ENCODE results near the gene IER5.

IER5 gene

DNA sequence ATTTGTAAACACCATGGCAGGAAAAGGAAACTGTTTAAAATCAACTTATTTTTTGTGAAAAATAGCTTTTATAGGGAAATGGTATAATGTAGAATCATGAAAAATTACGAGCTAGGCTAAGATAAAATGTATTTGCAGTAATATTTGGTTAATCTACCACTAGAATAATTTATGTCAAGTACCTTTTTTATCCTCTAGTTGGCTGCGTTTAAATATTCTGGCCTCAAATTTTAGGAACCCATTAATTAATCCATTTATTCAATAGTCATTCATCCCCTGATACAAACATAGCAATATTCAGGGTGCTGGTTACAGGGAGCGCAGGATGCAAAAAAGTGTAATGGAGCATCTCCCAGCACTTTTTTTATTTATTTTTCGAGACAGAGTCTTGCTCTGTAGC is 8.6 kb upstream of the IER5 start:
- no peaks in the 10 kb centered on the region for H3K36me3 ChIP-seq (ENCODE audit: control insufficient read depth, low read depth, low read length)
- peaks cover 8% of the 10 kb centered on the region for H3K4me1 ChIP-seq (ENCODE audit: control insufficient read depth, low read depth, low read length)
- H3K4me3 ChIP-seq (ENCODE audit: low read length) = no peak overlapping the region
- H3K27me3 ChIP-seq (ENCODE audit: control insufficient read depth, insufficient read depth, low read length) = no peaks in the 10 kb centered on the region
- H3K27ac ChIP-seq (ENCODE audit: low read length) = no peak overlapping the region
- no peaks in the 10 kb centered on the region for H3K9me3 ChIP-seq (ENCODE audit: control insufficient read depth, low read depth, low read length)
- H3K9ac ChIP-seq (ENCODE audit: low read length) = no peak overlapping the region

GRCh38 chr1:181080556-181080955 is 7.9 kb upstream of the IER5 start:
- Histone ChIP-seq H3K36me3 (ENCODE audit: control insufficient read depth, low read depth, low read length) (no peaks in the 10 kb centered on the region), H3K9me3 (ENCODE audit: control insufficient read depth, low read depth, low read length) (no peaks in the 10 kb centered on the region), H3K4me1 (ENCODE audit: control insufficient read depth, low read depth, low read length) (peaks cover 7% of the 10 kb centered on the region), H3K27me3 (ENCODE audit: control insufficient read depth, insufficient read depth, low read length) (no peaks in the 10 kb centered on the region), H3K27ac (ENCODE audit: low read length) (no peak overlapping the region), H3K9ac (ENCODE audit: low read length) (no peak overlapping the region), H3K4me3 (ENCODE audit: low read length) (no peak overlapping the region)

DNA sequence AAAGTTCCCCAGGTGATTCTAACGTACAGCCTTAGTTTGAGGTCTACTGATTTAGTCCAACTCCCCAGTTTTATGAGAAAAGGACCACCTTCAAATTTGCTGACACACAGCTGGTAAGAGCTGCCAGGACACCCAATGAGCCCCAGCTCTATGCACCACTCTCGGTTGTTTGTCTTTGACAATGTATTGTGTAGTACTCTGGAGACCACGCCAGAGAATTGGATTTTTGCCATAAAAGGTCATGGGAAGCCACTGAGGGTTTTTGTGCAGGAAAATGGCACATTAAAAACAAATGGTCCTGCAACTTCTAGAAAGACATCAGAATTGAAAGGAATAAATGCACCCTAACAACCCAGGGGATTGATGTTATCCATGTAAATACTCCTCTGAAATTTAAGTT is 7.1 kb upstream of the IER5 start:
- Histone ChIP-seq H3K9ac (ENCODE audit: low read length) (no peak overlapping the region), H3K27me3 (ENCODE audit: control insufficient read depth, insufficient read depth, low read length) (no peaks in the 10 kb centered on the region), H3K9me3 (ENCODE audit: control insufficient read depth, low read depth, low read length) (no peaks in the 10 kb centered on the region), H3K36me3 (ENCODE audit: control insufficient read depth, low read depth, low read length) (no peaks in the 10 kb centered on the region), H3K27ac (ENCODE audit: low read length) (no peak overlapping the region), H3K4me3 (ENCODE audit: low read length) (no peak overlapping the region), H3K4me1 (ENCODE audit: control insufficient read depth, low read depth, low read length) (peaks cover 5% of the 10 kb centered on the region)

- Histone ChIP-seq H3K4me1 (ENCODE audit: control insufficient read depth, low read depth, low read length) (peaks cover 4% of the 10 kb centered on the region), H3K9ac (ENCODE audit: low read length) (no peak overlapping the region), H3K27ac (ENCODE audit: low read length) (no peak overlapping the region), H3K9me3 (ENCODE audit: control insufficient read depth, low read depth, low read length) (no peaks in the 10 kb centered on the region), H3K4me3 (ENCODE audit: low read length) (no peak overlapping the region), H3K27me3 (ENCODE audit: control insufficient read depth, insufficient read depth, low read length) (peaks cover 15% of the 10 kb centered on the region), H3K36me3 (ENCODE audit: control insufficient read depth, low read depth, low read length) (no peaks in the 10 kb centered on the region)
Observed at GRCh38 chr1:181083842-181084605, 4.5 kb upstream of the IER5 start.

- Histone ChIP-seq H3K4me3 (ENCODE audit: low read length) (no peak overlapping the region), H3K36me3 (ENCODE audit: control insufficient read depth, low read depth, low read length) (no peaks in the 10 kb centered on the region), H3K9ac (ENCODE audit: low read length) (no peak overlapping the region), H3K27me3 (ENCODE audit: control insufficient read depth, insufficient read depth, low read length) (peaks cover 15% of the 10 kb centered on the region), H3K4me1 (ENCODE audit: control insufficient read depth, low read depth, low read length) (peaks cover 4% of the 10 kb centered on the region), H3K9me3 (ENCODE audit: control insufficient read depth, low read depth, low read length) (no peaks in the 10 kb centered on the region), H3K27ac (ENCODE audit: low read length) (no peak overlapping the region)
Observed at GRCh38 chr1:181084606-181084969, 3.9 kb upstream of the IER5 start.

DNA sequence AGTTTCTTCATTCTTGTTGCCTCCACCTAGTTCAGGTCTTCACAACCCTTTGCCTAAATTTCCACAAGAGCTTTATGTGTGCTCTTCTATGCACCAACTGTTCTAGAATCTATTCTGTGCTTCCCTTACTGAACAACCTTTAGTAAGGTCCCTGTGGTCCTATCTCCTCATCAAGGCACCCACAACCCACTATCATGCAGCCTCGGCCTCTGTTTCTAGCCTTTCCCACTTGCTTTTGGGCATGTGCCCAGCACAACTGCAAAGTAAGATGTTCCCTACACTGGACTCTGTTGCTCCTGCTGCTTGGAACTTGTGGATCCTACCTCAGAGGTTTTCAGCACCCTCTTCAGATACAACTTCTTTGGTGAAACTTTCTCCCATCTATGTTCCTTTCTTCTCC is 2.4 kb upstream of the IER5 start:
- no peak overlapping the region for H3K9ac ChIP-seq (ENCODE audit: low read length)
- peaks cover 30% of the 10 kb centered on the region for H3K27me3 ChIP-seq (ENCODE audit: control insufficient read depth, insufficient read depth, low read length)
- no peaks in the 10 kb centered on the region for H3K9me3 ChIP-seq (ENCODE audit: control insufficient read depth, low read depth, low read length)
- H3K4me1 ChIP-seq (ENCODE audit: control insufficient read depth, low read depth, low read length) = peaks cover 10% of the 10 kb centered on the region
- H3K27ac ChIP-seq (ENCODE audit: low read length) = no peak overlapping the region
- H3K4me3 ChIP-seq (ENCODE audit: low read length) = no peak overlapping the region
- H3K36me3 ChIP-seq (ENCODE audit: control insufficient read depth, low read depth, low read length) = no peaks in the 10 kb centered on the region

DNA sequence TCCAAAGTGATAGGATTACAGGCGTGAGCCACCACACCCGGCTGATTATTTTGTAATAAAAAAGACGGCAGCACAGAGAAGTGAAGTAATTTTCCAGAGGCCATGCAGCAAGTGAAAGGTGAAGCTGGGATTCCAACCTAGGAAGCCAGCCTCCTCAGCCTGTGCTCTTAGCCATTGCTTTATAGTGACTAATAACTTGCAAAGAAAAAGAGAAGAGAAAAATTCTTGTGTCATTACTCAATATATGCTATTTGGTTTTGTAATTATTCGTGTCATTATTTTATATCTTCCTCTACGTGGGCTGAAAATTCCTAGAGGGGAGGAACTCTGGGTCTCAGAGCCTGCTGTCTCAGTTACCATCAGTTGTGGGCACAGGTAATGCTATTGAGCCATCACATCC is 1.6 kb upstream of the IER5 start:
- no peak overlapping the region for H3K9ac ChIP-seq (ENCODE audit: low read length)

GRCh38 chr1:181087400-181087901 is 1.0 kb upstream of the IER5 start:
- Histone ChIP-seq H3K27ac (ENCODE audit: low read length) (no peak overlapping the region), H3K4me1 (ENCODE audit: control insufficient read depth, low read depth, low read length) (peaks cover 16% of the 10 kb centered on the region), H3K9me3 (ENCODE audit: control insufficient read depth, low read depth, low read length) (no peaks in the 10 kb centered on the region), H3K9ac (ENCODE audit: low read length) (no peak overlapping the region), H3K36me3 (ENCODE audit: control insufficient read depth, low read depth, low read length) (no peaks in the 10 kb centered on the region), H3K4me3 (ENCODE audit: low read length) (no peak overlapping the region), H3K27me3 (ENCODE audit: control insufficient read depth, insufficient read depth, low read length) (peaks cover 36% of the 10 kb centered on the region)

More for the DNA sequence above, 1.6 kb upstream of the IER5 start:
- peaks cover 16% of the 10 kb centered on the region for H3K4me1 ChIP-seq (ENCODE audit: control insufficient read depth, low read depth, low read length)
- H3K27me3 ChIP-seq (ENCODE audit: control insufficient read depth, insufficient read depth, low read length) = peaks cover 36% of the 10 kb centered on the region
- H3K36me3 ChIP-seq (ENCODE audit: control insufficient read depth, low read depth, low read length) = no peaks in the 10 kb centered on the region
- H3K4me3 ChIP-seq (ENCODE audit: low read length) = no peak overlapping the region
- H3K27ac ChIP-seq (ENCODE audit: low read length) = no peak overlapping the region
- H3K9me3 ChIP-seq (ENCODE audit: control insufficient read depth, low read depth, low read length) = no peaks in the 10 kb centered on the region

DNA sequence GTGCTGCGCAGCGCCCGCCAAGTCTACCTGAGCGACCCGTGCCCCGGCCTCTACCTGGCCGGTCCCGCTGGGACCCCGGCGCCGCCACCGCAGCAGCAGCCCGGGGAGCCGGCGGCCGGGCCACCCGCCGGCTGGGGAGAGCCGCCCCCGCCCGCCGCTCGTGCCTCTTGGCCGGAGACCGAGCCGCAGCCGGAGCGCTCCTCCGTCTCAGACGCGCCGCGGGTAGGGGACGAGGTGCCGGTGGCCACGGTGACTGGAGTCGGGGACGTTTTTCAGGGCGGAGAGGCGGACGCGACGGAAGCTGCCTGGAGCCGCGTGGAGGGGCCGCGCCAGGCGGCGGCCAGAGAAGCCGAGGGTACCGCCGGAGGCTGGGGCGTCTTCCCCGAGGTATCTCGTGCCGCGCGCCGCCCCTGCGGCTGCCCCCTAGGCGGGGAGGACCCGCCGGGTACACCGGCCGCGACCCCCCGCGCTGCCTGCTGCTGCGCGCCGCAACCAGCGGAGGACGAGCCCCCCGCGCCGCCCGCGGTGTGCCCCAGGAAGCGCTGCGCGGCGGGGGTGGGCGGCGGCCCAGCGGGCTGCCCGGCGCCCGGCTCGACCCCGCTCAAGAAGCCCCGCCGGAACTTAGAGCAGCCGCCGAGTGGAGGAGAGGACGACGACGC is 646 bp downstream of the IER5 start:
- peak overlapping the region; percentile 78 for H3K4me3 ChIP-seq (ENCODE audit: low read length)
- H3K27ac ChIP-seq (ENCODE audit: low read length) = no peak overlapping the region
- no peaks in the 10 kb centered on the region for H3K9me3 ChIP-seq (ENCODE audit: control insufficient read depth, low read depth, low read length)
- H3K9ac ChIP-seq (ENCODE audit: low read length) = peak overlapping the region; percentile 26
- no peaks in the 10 kb centered on the region for H3K36me3 ChIP-seq (ENCODE audit: control insufficient read depth, low read depth, low read length)
- peaks cover 36% of the 10 kb centered on the region for H3K27me3 ChIP-seq (ENCODE audit: control insufficient read depth, insufficient read depth, low read length)
- peaks cover 16% of the 10 kb centered on the region for H3K4me1 ChIP-seq (ENCODE audit: control insufficient read depth, low read depth, low read length)

DNA sequence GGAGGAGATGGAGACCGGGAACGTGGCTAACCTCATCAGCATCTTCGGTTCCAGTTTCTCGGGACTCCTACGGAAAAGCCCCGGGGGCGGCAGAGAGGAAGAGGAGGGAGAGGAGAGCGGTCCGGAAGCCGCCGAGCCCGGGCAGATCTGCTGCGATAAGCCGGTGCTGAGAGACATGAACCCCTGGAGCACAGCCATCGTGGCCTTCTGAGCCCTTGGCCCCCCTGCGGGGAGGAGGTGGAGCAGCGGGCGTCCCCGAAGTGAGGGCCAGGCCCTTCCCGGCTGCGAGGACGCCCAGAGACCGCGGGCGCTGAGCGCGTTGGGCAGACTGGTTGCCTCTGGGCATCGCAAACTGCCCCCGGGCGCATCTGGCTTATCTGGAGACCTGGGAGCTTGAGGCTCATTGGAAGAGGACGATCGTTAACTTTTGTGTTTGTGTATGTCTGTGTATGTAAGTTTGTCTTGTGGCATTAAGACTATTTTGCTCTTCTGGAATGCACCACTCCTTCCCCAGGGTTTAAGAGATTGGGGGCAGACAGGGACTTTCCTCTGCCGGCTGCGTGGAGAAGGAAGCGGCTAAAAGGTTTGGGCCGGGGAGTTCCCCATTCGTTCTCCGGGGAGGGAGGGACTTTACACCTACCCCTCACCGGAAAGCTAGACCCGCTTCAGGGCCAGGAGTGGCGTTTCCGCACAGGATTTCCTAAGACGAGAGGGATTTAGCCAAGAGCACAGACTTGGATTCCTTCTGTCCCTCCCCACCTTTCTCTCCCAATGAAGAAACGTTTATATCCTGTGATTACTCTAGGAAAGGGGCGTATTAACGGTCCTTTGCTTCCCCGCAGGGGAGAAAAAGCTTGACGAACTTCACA is 1.4 kb downstream of the IER5 start:
- Histone ChIP-seq H3K27me3 (ENCODE audit: control insufficient read depth, insufficient read depth, low read length) (peaks cover 36% of the 10 kb centered on the region), H3K36me3 (ENCODE audit: control insufficient read depth, low read depth, low read length) (no peaks in the 10 kb centered on the region), H3K4me3 (ENCODE audit: low read length) (peak overlapping the region; percentile 78), H3K9ac (ENCODE audit: low read length) (peak overlapping the region; percentile 26), H3K9me3 (ENCODE audit: control insufficient read depth, low read depth, low read length) (no peaks in the 10 kb centered on the region), H3K4me1 (ENCODE audit: control insufficient read depth, low read depth, low read length) (peaks cover 23% of the 10 kb centered on the region), H3K27ac (ENCODE audit: low read length) (no peak overlapping the region)

GRCh38 chr1:181090641-181091126 is 2.2 kb downstream of the IER5 start:
- peak overlapping the region; percentile 78 for H3K4me3 ChIP-seq (ENCODE audit: low read length)
- H3K36me3 ChIP-seq (ENCODE audit: control insufficient read depth, low read depth, low read length) = no peaks in the 10 kb centered on the region
- H3K9ac ChIP-seq (ENCODE audit: low read length) = peak overlapping the region; percentile 26
- H3K27ac ChIP-seq (ENCODE audit: low read length) = no peak overlapping the region
- no peaks in the 10 kb centered on the region for H3K9me3 ChIP-seq (ENCODE audit: control insufficient read depth, low read depth, low read length)
- H3K27me3 ChIP-seq (ENCODE audit: control insufficient read depth, insufficient read depth, low read length) = peaks cover 36% of the 10 kb centered on the region
- H3K4me1 ChIP-seq (ENCODE audit: control insufficient read depth, low read depth, low read length) = peaks cover 31% of the 10 kb centered on the region

Measured in iPS-18a (cell line).